ENCODE measurements around the gene GNAO1.

- TF ChIP-seq CTCF (conservative IDR thresholded peaks at IDR 0.05 in 1 of 2, IDR thresholded peaks at IDR 0.05 in 1 of 2; ENCODE audit: extremely low read depth in 1 of 2, insufficient read depth in 1 of 2, low read depth in 1 of 2, low read length in 2 of 2) (no peak), EZH2 (IDR thresholded peaks at IDR 0.05; ENCODE audit: borderline replicate concordance, low read length) (no peak)
These were observed 84.5 kb downstream of the GNAO1 start for GRCh38 chr16:56275801-56276200.
